DLD1 (cell line): ENCODE data around the gene CDK11B.

Source experiments
- in situ Hi-C: cut with HindIII; loops from 2 replicates; pipeline ENCODE4 v1.10.0; 2017; ENCODE audit warnings: low sequenced_read_pairs

CDK11B gene

DNA sequence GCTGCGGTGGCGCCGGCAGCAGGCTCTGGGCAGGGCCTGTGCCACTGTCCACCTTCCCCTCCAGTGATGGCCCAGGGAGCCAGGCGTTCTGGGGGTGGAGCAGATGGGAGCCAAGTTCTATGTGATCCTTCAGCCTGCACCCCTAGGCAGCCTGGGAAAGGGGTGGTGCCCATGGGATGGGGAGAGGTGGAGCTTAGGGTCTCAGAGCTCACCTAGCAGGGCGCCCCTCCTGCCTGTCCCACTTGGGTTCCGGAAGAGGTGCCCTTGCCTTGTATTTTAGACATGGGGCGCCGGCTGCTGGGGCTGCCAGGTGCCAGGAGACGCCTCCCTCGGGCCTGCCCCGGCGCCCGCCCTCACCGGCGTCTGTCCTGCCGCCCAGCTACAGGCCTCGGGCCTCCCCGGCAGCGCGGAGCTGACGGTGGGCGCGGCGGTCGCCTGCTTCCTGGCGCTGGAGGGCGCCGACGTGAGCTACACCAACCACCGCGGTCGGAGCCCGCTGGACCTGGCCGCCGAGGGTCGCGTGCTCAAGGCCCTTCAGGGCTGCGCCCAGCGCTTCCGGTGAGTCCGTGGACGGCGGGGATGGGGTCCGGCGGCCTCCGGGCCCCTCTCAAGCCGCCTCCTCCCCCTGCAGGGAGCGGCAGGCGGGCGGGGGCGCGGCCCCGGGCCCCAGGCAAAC, 29.9 kb downstream of the CDK11B start:
- in situ Hi-C loops, result no loop called here

- in situ Hi-C loops, result no loop called here
These were observed 30.7 kb downstream of the CDK11B start for GRCh38 chr1:1627829-1628753.

- in situ Hi-C loops, result no loop called here
These were observed 31.5 kb downstream of the CDK11B start for GRCh38 chr1:1627261-1627828.

GRCh38 chr1:1626207-1627141, 32.3 kb downstream of the CDK11B start:
- in situ Hi-C loops, result no loop called here

- in situ Hi-C loops, result no loop called here
These were observed 33.0 kb downstream of the CDK11B start for GRCh38 chr1:1625824-1626206.

- in situ Hi-C loops, result no loop called here
These were observed 33.4 kb downstream of the CDK11B start for GRCh38 chr1:1625404-1625775.

DNA sequence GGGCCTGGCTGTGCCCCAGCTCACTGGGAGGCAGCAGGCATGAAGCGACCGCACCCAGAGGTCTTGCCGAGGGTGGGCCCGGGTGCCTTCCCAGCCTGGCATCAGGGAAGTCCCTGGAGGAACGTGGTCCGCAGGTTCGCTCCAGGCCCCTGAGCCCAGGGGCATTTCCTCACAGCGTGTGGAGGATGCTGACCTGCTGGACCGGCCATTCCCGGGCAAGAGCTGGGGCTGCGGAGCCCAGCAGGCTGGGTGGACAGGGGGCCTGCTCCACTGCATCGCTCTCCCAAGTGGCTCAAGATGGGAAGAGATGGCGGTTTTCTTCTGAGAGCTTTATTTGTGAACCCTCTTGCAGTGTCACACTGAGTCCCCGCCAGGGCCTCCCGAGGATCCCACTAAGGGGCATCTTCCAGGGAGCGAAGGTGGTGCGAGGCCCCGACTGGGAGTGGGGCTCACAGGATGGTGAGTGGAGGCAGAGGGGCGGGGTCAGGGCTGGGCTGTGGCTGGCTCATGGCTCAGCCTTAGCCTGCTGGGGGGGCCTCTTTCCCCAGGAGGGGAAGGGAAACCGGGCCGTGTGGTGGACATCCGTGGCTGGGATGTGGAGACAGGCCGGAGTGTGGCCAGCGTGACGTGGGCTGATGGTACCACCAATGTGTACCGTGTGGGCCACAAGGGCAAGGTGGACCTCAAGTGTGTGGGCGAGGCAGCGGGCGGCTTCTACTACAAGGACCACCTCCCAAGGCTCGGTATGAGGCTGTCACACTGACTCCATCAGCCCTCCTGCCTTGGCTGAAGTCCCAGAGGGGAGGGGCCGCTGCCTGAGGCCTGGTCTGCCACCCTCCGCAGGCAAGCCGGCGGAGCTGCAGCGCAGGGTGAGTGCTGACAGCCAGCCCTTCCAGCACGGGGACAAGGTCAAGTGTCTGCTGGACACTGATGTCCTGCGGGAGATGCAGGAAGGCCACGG, 34.1 kb downstream of the CDK11B start:
- in situ Hi-C loops, result no loop called here

DNA sequence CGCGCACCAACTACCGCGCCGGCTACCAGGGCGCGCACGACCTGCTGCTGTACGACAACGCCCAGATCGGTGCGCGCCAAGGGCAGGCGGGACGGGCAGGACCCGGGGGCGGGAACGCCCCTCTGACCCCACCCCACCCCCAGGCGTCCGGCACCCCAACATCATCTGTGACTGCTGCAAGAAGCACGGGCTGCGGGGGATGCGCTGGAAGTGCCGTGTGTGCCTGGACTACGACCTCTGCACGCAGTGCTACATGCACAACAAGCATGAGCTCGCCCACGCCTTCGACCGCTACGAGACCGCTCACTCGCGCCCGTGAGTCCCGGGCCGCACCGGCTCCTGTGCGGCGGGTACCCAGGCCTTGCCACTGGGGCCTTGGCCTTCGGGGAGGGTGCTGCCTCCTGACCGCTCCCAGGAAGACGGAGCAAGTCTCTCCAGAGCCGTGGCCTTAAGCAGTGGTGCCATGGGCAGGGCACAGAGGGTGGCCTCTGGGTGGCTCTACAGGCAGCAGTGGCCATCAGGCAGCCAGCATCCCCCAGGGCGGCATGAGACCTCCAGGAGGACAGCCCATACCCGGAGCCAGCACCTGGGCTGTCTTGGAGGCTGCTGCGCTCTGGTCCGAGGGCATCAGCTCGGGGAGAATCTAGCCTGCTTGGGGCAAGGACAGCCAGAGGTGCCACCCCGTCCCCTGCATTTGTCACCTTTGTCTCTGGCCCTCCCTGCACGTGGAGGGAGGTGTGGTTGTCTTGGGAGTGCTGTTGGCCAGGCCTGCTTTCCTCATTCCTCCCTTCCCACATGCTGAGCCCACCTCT, 35.0 kb downstream of the CDK11B start:
- in situ Hi-C loops, result no loop called here

DNA sequence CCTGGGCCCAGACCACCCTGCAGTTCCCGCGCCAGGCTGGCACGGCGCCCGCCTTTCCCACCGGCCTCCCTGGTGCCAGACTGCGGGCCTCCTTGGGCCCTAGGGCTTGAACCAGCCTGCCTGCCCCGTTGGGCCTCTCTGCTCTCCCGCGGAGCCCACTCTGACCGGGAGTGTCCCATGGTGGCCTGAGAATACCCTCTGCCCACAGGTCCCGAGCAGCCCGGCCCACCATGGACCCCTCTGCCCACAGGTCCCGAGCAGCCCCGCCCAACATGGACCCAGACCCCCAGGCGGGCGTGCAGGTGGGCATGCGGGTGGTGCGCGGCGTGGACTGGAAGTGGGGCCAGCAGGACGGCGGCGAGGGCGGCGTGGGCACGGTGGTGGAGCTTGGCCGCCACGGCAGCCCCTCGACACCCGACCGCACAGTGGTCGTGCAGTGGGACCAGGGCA, 35.6 kb downstream of the CDK11B start:
- in situ Hi-C loops, result no loop called here

GRCh38 chr1:1622788-1623094, 36.1 kb downstream of the CDK11B start:
- in situ Hi-C loops, result no loop called here

- in situ Hi-C loops, result no loop called here
These were observed 36.6 kb downstream of the CDK11B start for GRCh38 chr1:1622010-1622787.

DNA sequence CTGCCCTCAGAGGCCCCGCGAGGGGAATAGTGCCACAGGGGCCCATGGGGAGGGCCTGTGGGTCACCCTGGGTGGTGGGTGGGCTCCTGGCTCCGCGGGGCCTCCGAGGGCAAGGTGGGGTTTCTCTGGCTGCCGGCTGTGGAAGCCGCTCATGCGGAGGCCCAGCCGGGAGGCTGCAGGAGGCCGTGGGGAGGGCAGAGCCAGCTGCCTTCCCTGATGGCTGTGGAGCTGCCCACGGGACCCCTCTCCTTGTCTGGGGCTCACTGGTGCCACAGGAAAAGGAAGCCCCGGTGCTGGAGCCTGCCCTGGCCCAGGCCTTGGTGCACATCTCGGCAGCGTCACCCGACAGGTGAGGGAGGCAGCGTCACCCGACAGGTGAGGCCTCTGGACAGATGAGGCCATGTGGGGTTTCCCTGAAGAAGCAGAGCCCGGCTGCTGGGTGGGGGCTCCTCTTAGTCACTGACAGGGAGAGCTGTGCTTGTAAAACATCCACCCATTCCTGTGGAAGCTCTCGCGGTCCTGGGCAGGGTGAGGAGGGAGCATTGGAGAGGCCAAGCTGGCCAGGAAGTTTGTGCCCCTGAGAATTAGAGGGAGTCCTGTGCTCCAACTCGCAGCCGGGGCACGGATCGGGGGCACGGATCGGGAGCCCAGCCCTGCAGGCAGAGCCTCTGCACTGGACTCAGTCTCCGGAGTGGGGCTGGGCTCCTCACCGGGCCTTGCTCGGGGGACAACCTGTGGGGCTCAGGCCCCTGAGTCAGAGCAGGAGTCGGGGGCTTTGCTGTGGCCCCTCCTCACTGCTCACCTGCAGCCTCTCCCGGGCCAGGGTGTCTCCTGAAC, 37.4 kb downstream of the CDK11B start:
- in situ Hi-C loops, result no loop called here

GRCh38 chr1:1620433-1621139, 38.2 kb downstream of the CDK11B start:
- in situ Hi-C loops, result no loop called here

DNA sequence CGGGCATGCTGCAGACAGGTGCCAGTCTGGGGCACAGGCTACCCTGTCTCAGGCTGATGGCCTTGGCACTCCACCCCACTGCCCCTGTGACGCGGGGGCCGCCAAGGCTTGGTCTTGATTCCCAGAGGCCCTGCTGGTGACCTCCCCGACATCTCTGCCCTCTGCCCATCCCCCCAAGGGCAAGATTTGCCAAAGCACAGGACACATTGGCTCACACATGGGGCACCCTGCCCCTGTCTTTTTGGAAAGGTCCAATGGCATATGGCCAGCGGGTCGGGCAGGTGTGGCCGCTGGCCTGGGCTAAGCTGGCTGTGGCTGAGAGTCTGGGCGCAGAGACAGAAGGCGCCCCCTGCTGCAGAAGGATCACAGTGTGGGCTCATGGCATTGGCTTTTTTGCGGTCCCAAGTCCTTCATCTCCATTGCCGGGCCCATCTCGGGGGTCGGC, 38.9 kb downstream of the CDK11B start:
- in situ Hi-C loops, result no loop called here

GRCh38 chr1:1618396-1619068, 40.3 kb downstream of the CDK11B start:
- in situ Hi-C loops, result no loop called here

GRCh38 chr1:1617925-1618324, 40.9 kb downstream of the CDK11B start:
- in situ Hi-C loops, result no loop called here
